ENCODE measurements around the gene TGFBI.

GRCh38 chr5:136065588-136065987 is 36.8 kb downstream of the TGFBI start:
- TF ChIP-seq CTCF (IDR thresholded peaks at IDR 0.05; ENCODE audit: low read depth, low read length, poor library complexity, severe bottlenecking) (no peak), EZH2phosphoT487 (IDR thresholded peaks at IDR 0.05; ENCODE audit: borderline replicate concordance, low read length) (no peak)

All from DOHH2 (cell line).